HG03103 (cell line): Measurements from ENCODE around the gene GJB3.
A peak's percentile ranks its signal among the peaks of the same experiment; 100 is the strongest.
"Not testable (repeated sequence)": the region's sequence is repeated elsewhere in the genome, so short reads cannot be mapped to it uniquely, and the experiment has no call there.

Source experiments
- ATAC-seq: cut with Tn5 transposase; IDR thresholded peaks from one replicate; pipeline ENCODE4 v1.9.1; 2021; ENCODE audit warnings: low read depth; ENCODE audit not compliant: unreplicated experiment

The GJB3 gene

DNA sequence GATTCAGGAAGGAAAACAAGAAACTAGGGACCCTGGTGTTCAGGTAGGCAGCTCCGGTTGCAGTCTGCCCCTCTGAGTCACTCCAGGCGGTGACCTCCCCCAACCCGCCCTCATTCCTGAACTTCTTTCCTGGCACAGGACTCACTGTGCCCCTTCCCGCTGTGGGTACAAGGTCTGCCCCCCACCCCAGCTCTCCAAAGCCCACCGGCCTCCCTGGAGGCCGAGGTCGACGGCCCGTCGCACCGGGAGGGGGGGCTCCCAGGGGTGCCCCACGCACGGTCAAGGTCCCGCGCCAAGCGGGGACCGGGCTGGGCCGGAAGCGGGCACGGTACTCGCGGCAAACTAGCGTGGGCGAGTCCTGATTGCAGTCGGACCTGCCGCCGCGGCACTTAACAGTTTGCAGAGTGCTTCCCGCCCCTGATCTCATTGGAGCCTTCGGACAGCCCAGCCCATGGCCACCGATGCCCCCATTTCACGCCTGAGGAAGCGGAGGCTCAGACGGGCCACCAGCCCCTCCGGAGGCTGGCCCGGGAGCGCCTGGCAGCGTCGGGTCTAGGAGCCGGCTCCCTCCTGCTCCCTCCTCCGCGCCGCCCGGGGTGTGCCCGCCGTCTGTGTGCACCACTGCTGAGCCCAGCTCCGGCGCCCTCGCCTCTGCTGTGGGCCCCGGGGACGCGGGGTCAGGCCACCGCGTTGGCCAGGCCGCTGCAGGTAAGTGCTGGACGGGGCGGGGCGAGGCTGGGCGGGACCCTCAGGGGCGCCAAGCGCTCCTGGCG lies at the start of gene GJB3:
TSS of gene GJB3 (plus strand) at position 144 of the 773 bp plus-strand sequence. CDS start 3,549 bp downstream, outside the sequence.
- ATAC-seq, result no peak

DNA sequence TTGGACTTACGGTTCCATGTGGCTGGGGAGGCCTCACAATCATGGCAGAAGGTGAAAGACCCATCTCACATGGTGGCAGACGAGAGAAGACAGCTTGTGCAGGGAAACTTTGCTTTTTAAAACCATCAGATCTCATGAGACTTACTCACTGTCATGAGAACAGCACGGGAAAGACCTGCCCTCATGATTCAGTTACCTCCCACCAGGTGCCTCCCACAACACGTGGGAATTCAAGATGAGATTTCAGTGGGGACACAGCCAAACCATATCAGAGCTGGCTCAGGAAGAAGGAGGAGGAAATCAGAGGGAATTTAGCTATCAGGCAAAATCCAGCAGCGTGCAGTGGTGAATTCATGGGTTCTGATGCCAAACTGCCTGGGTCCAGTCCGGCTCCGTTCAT lies 48.2 kb upstream of the GJB3 start:
- ATAC-seq, result not testable (repeated sequence)

DNA sequence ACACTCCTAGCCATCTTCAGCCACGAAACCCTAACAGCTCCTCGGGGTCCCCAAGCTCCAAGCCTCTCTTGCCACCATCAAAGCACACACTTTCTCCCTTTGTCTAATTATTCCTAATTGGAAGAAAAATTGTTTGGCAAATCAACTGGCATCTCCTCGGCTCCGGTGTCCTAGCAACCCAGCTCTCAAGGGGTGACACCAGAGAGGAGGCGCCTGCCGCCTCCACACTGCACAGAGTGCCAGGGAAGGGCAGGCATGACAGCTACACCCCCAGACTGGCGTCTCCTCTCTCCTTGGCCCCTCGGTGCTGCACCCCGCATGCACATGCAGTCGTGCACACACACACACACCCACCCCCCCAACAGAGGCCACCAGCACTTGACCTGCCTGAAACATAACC lies 44.3 kb upstream of the GJB3 start:
- ATAC-seq, result no peak

DNA sequence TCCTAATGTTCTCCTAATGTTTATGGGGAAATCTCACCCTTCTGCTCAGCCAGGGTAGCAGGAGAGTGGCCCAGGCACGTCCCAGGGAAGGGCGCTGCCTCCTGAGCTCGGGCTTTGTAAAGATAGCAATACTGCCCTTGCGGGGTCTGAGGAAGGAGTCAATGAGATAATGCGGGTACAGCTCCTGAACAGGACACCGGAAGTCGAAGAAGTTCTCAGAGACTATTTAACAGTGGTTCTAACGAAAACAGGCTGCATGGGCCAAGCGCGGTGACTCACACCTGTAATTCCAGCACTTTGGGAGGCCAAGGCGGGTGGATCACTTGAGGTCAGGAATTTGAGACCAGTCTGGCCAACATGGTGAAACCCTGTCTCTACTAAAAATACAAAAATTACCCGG lies 43.8 kb upstream of the GJB3 start:
- ATAC-seq, result not testable (repeated sequence)

DNA sequence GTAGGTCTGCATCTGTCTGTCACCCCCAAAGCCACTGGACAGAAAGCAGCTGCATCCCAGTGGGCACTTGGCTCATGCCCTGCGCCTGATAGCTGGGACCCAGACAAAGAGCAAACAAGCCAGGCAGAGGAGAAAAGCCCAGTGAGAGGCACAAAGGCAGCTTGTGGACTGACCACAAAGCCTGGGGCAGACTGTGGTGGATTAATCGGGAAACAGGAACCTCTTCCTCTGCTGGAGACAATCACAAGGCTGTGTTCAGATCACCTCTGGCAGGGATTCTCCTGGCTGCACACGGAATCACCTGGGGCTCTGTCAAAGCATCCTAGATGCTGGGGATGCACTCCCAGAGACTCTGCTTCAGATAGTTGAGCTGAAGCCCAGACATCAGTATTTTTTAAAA lies 41.4 kb upstream of the GJB3 start:
- ATAC-seq, result no peak

DNA sequence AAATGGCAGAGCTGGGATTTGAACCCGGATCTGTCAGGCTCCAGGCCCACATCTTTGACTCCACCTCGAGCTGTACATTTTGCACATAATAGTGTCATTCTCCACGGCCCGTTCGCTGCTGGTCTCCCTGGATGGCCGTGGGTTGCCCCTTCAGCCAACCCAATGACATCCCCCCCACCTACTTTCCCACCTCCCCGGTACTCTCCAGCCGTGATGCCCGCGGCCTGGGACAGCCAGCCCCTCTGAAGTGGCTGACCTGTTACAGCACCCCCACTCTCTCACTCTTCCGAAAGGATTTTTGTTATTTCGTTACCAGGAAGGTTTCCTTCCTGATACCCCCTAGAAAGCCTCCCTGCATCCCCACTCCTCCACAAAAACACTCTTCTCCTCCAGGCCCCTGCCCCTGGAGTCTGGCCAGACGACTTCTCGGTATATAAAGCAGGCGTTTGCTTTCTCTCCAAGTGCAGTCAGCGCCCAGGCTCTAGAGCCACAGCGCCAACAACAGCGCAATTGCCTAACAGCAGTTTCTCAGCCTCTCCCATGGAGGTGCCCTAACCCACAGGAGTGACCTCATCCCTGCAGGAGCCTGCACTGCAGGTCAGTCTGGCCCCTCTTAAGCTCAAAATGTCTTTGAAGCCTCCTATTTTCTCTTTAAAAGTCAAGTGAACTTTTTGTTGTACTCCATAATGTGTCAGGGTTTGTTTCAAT lies 40.7 kb upstream of the GJB3 start:
- no peak for ATAC-seq

DNA sequence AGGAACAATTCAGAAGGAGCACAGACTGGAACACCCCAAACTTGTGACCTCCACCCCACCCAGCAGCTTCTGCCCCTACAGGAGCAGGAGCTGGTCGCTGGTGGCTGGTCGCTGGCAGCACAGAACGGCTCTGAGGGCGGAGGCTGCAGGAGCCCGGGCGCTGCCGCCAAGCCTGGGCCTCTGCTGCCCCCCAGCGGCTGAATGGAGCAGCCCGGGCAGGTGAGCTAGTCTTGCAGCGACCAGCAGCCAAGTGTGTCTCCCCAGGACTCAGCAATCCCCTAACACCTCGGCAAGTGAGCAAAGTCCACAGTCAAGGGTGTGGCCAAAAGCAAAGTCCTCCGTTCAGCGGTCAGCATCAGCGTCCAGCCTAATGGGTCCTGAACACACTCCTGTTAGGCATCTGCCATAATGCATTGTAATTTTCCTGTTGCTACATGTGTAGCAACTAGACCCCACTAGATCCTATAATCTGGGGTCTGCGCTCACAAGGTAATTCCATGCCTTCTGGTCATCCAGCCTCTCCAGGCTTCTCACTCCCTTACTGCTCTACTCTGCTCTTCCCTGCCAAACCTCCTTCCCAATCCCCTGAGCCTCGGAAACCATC lies 38.2 kb upstream of the GJB3 start:
- peak; percentile 74 for ATAC-seq

DNA sequence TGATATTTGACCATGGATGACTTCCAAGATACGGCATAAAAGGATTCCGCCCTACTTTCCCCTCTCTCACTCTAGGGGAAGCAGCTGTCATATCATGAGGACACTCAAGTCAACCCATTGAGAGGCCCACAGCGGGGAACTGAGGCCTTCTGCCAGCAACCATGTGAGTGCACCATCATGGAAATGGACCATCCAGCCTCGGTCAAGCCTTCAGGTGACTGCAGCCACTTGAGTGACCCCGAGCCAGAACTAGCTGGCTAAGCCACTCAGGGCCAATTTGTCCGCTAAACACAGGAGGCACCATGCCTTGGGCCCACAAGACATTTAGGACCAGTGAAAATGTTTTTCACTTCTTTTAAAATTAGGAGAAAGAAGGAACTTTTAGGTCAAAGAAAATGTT lies 37.2 kb upstream of the GJB3 start:
- ATAC-seq, result no peak

DNA sequence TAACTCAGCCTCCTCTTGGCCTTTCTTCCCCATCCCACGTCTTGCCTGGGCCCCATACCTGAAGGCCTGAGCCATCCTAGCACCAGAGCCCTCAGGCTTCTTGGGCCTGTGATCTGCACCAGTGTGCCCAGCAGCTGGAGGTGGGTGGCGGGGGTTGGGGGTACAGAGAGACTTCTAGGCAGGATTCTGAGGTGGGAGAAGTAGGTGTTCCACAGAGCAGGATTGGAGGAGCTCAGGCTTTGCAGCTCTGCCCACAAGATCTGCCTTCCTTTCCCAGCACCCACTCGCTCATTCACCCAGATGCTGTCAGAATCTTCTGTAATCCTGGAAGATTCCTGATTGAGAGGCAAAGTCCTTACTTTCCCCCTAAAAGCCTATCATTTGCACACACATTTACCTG lies 36.2 kb upstream of the GJB3 start:
- ATAC-seq, result no peak

DNA sequence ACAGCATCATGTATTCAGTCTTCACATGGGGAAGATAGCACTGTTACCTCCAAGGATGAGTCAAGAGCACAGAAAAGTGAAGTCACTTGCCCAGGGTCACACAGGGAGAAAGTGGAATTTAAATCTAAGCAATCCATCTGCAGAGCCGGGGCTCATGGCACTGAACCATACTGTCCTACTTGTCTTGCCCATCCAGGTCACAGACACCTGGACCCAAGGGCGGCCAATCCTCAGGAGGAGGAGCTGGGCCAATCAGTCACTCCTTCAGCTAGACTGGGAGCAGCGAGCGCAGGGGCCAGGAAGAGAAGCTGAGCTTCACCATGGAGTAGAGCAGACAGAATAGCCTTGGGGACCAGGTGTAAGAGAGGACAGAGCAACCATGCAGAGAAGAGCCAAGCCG lies 35.3 kb upstream of the GJB3 start:
- ATAC-seq, result no peak

DNA sequence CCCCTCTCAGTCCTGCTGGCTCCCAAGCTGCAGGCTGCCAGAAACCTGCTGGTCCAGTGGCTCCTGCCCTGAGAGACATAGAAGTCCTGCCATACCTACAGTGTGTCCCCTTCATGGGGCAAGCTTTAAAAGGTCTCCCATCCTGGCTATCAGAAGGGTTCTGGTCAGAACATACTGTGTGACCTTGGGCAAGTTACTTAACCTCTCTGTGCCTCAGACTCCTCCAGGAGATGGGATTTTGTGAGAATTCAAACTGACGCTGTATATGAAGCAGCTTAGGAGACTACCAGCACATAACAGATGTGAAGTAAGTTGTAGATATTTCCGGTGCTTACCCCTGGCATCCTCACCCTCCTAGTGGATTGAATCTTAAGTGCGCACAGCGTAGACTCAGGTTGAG lies 34.9 kb upstream of the GJB3 start:
- no peak for ATAC-seq

DNA sequence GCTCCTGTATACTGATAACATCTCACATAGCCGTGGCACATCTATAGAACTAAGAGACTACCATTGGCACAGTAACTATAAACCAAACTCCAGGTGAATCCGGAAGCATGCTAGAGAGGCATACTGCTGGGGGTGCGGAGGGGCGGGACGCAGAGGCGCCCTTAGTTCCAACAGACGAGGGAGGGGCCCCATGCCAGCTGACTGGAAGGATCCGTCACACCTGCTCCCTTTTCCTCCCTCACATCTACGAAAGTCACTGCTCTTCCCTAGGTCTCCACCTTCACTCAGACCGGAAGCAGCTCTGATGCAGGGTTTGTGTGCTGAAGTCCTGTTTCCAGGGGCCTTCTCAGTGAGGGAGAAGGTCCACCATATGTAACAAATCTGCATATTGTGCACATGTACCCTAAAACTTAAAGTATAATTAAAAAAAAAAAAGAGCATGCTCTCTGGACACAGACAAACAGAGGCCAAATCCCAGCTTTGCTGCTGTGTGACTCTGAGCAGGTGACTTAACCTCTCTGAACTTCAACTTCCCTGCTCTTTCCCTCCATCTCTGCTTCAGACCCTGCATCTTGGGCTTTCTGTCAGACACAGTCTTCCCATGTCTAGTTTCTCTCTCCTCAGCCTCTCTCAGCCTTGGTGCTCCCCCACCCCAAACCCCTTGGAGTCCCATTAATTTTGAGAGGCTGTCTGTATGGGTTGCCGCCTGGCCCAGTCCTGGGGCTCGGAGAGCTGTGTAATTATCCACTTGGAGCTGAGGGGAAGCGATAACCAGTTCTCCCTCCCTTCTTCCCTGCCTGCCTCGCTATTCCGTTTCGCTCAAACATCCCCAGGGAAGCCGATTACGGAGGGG lies 34.0 kb upstream of the GJB3 start:
- ATAC-seq, result no peak

DNA sequence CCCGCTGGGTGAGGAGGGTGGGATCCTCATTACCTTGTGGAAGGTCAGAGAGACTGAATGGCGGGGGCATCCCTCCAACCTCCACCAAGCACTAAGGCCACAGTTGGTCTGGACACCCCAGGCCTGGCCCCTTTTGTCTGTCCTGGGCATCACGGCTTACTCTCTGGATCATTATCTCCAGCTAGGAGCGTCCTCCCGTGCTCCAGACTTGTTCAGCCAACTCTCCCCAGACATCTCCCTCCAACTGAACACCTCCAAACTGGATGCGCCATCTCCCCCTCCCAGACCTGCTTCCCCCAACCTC lies 33.4 kb upstream of the GJB3 start:
- no peak for ATAC-seq

DNA sequence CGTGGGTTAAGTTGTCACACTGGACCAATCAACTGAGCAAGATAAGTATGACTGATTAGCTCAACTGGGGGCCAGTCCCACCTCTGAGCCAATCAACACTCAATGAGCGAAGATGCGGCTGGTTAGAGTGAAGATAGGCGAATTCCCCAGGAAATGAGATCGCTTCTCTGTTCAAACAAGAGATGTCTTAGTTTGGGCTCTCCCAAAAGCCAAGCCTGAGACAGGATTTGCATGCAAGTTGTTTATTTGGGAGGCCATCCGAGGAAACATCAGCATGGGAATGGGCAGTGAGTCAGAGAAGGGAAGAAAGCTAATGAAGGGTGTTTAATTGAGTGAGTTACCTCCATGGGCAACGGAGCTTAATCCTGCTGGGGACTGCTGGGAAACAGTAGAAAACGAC lies 31.0 kb upstream of the GJB3 start:
- ATAC-seq, result no peak

DNA sequence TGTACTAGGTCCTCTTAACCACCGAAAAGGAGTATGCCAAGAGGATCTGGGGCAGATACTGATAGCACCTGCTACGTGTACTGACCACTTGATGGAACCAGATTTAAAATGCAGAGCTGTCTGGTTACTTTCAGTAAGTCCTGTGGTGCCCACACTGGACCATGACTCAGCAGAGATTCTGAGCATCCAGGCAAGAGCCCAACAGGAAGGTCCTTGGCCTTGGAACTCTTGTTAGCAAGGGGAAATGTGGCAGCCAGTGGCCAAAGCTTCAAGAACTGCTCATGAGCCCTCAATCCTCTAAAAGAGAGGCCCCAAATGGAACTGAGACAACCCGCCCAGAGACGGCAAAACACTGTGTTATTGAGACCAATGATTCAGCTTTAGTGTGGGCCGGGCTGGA lies 30.4 kb upstream of the GJB3 start:
- ATAC-seq, result no peak

DNA sequence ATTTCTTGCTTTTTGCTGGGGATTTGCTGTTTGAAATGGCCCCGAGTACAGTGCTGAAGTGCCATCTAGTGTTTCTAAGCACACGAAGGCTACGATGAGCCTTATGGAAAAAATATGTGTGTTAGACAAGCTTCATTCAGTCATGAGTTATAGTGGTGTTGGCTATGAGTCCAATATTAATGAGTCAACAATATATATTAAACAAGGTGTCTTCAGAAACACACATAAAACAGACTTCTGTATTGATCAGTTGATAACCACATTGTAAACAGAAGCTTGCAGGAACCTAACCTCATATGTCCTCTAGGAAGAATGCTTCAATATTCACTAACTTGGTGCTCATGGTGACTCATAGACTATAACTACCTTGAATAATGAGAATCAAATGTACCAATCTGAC lies 27.9 kb upstream of the GJB3 start:
- no peak for ATAC-seq

DNA sequence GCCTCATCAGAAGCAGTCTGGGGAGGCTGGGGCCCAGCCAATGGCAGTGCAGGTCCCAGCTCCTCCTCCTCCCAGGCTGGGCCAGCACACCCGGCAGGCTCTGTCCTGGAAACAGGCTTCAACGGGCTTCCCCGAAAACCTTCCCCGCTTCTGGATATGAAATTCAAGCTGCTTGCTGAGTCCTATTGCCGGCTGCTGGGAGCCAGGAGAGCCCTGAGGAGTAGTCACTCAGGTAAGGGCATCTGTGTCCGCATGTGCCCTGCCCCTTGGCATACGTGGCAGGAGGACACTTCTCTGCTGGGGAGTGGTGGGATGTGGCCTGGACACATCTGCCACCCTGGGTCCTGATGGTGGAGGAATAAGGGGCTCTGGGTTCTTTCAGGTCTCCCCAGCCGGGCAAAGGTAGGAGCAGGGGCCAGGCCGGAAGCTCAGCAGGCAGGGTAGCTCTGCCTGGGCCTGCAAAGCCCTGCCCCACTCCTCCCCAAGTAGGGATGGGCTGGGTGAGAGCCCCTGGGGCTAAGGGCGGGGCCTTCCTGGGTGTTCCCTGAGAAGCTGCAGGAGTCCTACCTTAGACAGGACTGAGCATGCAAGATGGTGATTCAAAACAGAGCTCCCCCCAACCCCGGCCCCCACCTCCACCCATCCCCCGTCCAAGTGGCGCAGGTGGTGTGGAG lies 25.9 kb upstream of the GJB3 start, which contains the start of gene GJB5:
TSS of gene GJB5 (plus strand) at position 84 of the 674 bp plus-strand sequence. CDS start 2,284 bp downstream, outside the sequence.
- ATAC-seq, result no peak

DNA sequence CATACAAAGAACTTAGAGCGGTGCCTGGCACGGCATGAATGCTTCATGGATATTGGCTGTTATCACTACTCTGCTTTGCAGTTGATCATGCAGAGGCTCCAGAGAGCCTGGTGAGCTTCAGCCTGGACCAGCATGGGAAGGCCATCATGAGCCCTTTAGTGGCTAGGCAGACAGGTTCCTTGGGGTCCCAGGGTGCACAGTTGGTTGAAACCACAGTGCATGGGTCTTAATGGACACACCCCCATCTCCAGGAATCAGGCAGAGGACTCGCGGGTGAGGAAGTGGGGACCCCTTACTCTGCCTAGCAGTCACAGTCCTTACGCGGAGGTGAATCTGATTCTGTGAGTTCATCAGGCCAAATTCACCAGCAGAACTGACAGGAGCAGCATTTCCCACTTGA lies 25.1 kb upstream of the GJB3 start:
- no peak for ATAC-seq

DNA sequence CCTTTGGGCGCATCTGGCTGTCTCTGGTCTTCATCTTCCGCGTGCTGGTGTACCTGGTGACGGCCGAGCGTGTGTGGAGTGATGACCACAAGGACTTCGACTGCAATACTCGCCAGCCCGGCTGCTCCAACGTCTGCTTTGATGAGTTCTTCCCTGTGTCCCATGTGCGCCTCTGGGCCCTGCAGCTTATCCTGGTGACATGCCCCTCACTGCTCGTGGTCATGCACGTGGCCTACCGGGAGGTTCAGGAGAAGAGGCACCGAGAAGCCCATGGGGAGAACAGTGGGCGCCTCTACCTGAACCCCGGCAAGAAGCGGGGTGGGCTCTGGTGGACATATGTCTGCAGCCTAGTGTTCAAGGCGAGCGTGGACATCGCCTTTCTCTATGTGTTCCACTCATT lies 23.6 kb upstream of the GJB3 start:
- no peak for ATAC-seq

DNA sequence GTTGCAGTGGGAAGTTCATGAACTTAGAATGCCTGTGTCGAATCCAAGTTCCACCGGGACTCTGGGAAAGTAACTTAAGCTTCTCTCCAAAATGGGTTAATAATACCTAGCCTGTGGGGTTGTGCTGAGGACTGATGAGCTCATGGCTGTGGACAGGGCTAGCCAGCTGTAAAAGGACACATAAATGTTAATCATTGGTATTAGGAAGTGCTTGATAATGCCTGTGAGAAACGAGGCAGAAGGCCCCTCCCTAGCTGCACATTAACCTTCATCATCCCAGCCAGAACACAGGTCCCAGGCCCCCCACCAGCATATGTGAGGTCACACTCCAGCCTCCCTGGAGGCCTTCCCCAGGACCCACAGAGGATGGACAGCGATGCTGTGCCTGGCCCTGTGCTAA lies 22.3 kb upstream of the GJB3 start:
- no peak for ATAC-seq
